Measurements from ENCODE around the gene BBS2.

BBS2 gene

GRCh38 chr16:56519459-56520250 lies at the start of gene BBS2:
BBS2 (minus strand) TSS chr16:56520024; CDS start chr16:56519862, 162 bp downstream.
- DNase-seq (ENCODE audit: low spot score): peak; percentile 81

DNA sequence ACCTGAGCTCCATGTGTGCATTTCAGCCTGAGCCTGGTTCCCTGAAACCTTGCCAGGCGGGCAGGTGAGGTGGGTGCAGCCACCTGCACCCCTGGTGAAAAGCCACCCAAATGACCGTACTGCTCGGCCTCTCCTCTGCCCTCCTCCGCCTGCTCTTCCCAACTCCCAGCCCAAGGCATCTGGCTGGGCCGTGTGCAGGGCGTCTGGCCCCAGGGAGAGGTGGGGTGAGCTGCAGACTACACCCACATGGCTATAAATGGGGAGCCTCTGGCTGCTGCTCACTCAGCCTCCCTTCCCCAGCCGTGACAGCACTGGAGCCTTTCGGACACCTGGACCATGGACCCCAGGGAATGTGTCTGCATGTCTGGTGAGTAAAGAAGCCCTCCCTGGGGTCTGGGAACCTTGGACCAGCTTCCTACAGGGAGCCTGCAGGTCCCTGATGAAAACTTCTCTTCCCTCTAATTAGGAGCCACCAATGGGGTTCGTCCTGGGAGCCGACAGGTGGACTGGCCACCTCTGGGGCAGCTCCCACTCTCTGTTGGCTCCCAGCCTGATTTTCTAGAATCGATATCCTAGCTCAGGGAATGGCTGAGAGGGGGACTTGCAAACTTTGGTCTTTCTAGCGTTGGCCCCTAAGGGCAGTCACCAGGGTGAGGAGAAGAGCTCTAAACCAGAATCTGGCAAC lies 45.1 kb upstream of the BBS2 start, which contains the start of gene MT4:
Gene MT4, plus strand, starts transcription at position 281 of the 685 bp plus-strand sequence. Its CDS starts 56 bp downstream, at position 337.
- no peak for DNase-seq (ENCODE audit: low spot score)

- DNase-seq (ENCODE audit: low spot score): no peak
Measured at GRCh38 chr16:56561126-56561525, 41.3 kb upstream of the BBS2 start.

- no peak for DNase-seq (ENCODE audit: low spot score)
Measured at GRCh38 chr16:56560447-56560846, 40.6 kb upstream of the BBS2 start.

DNA sequence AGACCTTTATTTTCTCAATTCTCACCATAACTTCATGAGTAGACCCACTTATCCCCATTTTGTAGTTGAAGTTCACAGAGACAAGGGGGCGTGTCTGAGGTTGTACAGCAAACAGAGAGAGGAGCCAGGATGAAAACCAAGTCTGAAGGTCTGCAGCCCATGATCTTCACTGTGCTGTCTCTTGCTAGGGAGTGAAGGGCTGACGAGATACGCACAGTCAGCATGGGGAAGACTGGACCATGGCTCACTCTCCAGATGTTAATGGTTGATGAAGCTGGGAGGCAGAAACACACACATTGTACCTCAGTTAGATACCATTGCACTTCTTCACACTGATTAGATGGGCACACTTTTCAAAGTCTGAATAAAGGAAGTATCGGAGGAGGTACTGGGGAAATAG lies 39.3 kb upstream of the BBS2 start:
- no peak for DNase-seq (ENCODE audit: low spot score)

GRCh38 chr16:56558024-56558747 lies 38.4 kb upstream of the BBS2 start:
- peak; percentile 55 for DNase-seq (ENCODE audit: low spot score)

GRCh38 chr16:56554441-56554840 lies 34.6 kb upstream of the BBS2 start:
- DNase-seq (ENCODE audit: low spot score): no peak

DNA sequence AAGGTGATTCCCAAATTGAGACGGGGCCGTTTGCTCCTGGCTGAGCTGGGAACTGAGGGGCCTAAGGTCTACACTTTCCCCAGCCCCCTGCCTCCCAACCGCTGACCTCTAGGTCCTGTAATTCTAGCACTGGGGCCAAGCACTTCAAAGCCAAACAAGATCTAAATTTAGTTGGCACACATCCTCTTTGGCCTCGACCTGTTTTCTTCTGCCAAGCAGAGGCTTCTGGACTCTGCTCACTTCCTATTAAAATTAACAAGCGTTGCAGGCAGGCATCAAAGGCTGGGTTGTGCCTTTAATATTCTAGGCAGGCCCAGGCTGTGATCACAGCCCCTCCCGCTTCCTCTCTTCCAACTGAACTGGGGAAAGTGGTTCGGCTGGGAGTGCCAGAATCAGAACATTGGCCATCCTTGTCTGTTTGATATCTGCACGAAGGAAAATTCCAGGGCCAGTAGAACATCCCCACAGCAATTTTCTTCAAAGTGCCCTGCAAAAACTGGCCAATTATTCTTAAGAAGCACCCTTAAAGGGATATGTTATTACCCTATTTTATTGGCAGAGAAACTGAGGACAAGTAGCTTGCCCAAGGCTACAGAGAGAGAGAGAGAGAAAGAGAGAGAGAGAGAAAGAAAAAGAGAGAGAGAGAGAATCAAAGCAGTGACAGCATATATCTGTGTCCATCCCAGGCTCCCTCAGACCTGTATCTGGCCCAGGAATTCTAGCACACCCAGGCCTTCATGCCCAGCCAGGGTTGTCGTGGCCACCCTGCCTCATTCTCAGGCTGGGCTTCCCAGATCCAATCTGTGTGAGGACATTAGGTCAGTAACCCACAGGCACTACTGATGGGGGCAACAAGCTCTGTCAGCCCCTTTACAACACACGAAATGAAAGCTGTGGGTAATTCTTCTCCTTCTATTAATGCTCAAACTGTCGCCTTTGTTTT lies 32.2 kb upstream of the BBS2 start:
- DNase-seq (ENCODE audit: low spot score): no peak

GRCh38 chr16:56549744-56550385 lies 30.0 kb upstream of the BBS2 start:
- no peak for DNase-seq (ENCODE audit: low spot score)

DNA sequence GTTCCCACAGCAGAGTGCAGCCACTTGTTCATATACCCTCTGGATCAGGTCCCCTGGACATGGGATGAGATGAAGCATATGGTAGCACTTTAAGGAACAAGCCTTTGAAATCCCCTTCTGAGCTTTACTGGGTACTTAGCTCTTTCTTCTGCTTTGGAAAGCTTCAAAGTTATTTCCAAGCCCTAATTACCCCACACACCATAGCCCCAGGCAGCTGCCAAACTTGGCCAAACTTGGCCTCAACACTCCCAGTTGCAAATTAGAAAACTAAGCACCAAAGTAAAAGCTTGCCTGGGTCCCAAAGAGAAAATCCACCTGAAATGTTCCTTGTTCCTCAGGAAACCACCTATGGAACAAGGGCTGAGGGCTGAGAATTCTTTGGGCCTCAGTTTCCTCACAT lies 29.3 kb upstream of the BBS2 start:
- DNase-seq (ENCODE audit: low spot score): no peak

DNA sequence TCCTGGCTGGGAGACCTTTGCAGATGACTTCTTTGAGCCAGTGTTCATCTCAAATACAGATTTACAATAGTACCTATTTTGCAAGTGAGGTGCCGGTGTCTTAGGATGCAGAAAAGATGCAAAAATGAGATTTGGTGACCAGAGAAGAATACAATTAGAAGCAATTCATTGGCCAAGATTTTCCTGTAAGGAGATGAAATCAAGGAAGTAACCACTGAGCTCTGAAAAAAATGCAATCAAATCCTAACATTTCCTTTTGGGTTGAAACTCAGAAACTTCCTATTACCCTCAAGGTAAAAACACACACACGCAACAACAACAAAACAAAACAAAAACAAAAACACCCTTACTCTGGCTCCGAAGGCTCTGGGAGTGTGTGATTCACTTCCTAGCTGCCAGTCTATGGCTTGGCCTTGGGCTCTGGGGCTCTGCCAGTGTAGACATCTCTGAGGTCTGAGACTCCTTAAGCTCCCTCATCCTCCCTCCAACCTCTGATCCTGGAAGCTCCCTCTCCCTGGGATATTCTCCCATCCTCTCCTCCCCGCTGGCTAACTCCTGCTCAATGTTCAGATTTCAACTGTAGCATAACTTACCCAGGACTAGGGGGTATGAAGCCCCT lies 28.2 kb upstream of the BBS2 start:
- DNase-seq (ENCODE audit: low spot score): no peak

GRCh38 chr16:56547120-56547948 lies 27.5 kb upstream of the BBS2 start:
- DNase-seq (ENCODE audit: low spot score): peak; percentile 66

DNA sequence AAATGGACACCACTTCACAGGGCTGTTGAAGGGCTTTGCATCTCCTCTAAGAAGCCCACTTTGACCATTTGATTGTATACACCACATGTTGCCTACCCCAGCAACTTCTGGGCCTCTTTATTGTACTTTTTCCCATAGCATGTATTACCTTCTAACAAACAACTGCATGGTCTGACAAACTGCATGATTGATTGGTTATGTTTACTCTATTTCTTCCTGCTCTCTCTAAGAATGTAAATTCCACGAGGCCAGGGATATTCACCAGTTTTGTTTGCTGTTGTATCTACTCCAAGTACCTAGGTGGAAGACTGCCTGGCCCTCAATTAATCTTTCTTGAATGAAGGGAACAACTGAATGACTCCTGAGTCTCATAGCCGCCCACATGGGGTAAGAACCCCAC lies 22.2 kb upstream of the BBS2 start:
- no peak for DNase-seq (ENCODE audit: low spot score)

- no peak for DNase-seq (ENCODE audit: low spot score)
Measured at GRCh38 chr16:56539656-56540055, 19.8 kb upstream of the BBS2 start.

- no peak for DNase-seq (ENCODE audit: low spot score)
Measured at GRCh38 chr16:56538331-56538730, 18.5 kb upstream of the BBS2 start.

- DNase-seq (ENCODE audit: low spot score): no peak
Measured at GRCh38 chr16:56534847-56535383, 15.1 kb upstream of the BBS2 start.

DNA sequence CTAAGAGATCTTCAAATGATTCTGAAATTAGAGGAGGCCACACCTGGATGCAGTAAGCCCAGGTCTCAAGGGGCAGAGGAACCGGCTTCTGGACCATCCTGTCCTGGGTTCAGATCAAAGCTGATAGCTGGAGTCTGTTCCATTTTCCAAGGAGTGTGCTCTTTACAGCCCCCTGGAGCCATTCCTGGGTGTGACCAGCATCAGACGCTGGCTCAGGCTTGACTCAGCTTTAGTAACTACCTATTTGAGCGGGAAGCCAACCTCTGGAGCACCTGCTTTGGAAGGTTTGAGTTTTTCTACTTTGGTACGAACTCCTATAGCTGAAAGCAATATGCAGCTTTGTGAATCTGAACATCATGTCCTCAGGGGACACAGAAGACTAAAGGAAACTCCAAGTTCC lies 12.9 kb upstream of the BBS2 start:
- DNase-seq (ENCODE audit: low spot score): no peak

DNA sequence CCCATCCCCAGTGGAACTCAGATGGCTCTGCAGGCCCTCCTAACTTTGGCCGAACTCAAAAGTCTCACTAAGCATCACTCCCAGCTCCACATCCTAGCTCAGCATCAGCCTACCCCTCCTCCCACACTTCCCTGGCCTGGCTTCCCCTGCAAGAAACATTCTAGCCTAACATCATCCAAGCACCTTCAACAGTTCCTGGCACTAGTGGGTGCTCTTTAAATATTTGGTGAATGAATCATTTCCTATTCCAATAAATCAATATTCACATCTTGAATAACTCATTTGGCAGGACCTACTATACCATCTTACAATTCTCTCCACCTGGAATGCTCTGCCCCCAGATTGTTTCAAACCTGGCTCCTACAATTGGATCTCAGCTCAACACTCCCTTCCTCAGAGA lies 11.0 kb upstream of the BBS2 start:
- DNase-seq (ENCODE audit: low spot score): no peak

DNA sequence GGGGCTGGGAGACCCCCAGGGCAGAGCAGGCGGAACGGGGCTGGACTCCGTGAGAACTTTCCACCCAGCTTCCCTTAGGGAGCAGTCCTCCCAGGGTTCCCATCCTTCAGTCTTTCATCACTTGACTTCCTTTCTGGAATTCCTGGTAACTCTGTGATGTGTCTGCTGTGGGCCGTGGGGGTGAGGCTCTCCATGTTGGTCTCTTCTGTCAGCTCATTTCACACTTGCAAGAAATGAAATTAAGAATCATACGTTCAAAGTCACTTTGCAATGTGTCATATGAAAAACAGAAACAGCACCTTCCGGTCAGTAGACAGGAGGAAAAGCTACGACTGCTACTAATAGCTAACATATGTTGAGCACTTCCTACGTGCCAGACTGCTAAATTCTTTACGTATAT lies 5.4 kb upstream of the BBS2 start:
- DNase-seq (ENCODE audit: low spot score): no peak

GRCh38 chr16:56520251-56520577 lies 390 bp upstream of the BBS2 start:
- DNase-seq (ENCODE audit: low spot score): no peak
